GM19099 (cell line): Measurements from ENCODE around the gene HLF.

Experiments
- POLR2A ChIP-seq: IDR thresholded peaks from 3 replicates; pipeline ENCODE4 v1.6.1; 2011; ENCODE audit warnings: low read depth; ENCODE audit not compliant: insufficient read length; ENCODE audit errors: extremely low read depth

Gene HLF

DNA sequence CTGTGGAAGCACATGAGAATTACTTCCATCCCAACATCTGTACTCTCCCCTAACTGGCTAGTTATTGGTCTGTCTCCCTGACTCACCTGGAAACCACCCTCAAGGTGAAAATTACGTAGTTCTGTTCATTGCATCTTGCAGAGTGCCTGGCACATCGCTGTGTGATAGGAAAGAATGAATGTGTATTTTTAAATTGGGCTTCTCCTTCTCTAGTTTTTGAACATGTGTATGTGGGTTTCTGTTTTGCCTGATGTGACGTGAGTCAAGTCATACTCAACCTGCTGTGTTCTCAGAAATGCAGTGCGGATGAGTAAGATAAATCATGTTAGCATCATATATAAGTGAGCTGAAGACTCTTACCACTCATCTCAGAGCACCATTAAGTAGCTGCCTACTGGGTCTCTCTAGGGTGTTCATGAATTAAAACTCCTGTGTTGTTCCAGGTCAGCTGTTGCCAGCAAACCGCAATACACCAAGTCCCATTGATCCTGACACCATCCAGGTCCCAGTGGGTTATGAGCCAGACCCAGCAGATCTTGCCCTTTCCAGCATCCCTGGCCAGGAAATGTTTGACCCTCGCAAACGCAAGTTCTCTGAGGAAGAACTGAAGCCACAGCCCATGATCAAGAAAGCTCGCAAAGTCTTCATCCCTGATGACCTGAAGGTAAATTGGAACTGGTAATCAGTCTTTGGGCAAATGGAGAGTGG is 50.2 kb downstream of the HLF start:
- TF ChIP-seq POLR2A, result no peak

DNA sequence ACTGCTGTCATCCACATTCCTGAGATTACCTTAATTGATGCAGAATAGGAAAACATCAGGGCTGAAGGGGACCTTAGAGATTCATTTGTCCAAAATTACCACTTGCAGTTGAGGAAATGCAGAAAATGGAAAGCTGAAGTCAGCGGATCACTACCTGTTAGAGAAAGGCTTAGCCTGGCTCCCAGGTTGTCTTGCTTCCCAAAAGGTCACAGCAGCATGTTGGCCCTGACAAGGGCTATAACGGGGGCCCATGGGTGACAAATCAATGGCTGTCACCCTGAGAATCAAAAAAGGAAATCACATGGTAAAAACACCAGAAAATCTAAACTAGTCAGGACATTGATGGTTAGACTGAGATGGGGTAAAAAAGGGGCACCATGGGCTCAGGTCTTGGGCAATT is 51.7 kb downstream of the HLF start:
- TF ChIP-seq POLR2A, result no peak

DNA sequence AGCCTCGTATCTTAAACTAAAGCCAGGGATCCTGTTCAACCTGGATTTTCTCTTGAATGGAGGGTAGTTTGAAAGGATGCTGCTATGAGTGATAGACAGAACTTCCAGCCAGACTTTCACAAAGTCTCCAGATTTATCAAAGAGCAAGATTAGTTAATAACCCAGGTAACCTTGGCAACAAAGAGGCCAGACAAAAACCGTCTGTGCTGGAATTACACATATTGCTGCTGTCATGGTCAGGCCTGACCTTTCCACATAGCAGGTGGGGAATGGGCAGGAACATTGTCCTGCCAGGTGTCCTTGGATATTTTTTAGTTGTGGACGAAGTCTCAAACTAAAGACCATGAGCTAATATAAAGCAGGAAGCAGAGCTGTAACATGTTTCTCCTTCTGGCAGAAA is 52.5 kb downstream of the HLF start:
- TF ChIP-seq POLR2A, result no peak

DNA sequence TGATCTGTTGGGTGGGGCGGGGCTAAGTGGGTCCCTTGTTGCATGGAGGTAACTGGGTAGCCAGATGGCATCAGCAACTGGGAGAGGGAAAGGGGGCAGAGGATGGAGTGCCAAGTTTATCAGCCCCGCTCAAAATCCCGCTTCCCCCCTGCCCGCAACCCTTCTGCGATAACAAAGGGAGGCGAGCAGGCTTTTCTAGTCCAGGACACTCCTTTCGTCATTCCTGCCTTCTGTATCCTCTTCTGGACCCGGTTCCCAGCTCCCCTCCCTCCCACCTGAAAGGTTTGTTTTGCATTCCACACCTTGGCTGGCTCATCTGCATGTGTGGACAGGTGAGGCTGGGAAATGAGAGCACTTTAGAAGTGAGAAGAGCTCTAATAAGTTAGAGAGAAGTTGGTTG is 53.3 kb downstream of the HLF start:
- TF ChIP-seq POLR2A, result no peak

DNA sequence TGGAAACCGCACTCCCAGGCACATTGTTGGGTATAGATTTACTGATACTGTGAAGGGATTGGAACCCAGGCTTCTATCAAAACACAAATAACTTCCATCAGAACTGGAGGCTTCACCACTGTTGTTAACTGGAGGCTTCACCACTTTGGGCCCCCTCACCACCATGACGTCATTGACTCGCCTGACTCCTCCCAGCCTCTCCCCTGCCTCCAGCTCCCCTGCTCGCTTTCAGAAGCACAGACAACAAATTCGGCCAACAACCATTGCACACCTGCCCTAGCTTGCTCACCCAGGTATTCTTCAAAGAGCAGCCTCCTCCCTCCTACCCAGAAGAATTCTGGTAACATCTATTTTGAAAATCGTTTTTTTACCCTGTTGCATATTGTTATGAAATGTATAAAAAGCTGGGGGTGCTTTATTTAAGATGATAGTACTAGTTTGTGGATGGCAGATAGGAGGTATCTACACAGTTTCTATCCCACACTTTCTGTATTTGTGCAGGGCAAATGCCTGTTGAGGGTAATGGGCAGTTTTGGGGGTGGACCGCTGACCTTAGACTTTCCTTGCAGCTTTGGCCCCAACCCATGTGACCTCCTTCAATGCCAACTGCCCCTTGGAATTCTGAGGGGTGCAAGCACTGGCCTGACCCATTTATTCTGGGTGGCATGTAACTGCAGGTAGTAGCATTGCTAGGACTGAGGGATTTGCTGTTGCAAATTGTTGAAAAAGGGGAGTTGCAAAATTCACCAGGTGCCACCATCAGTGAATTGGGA is 54.1 kb downstream of the HLF start:
- TF ChIP-seq POLR2A, result no peak

DNA sequence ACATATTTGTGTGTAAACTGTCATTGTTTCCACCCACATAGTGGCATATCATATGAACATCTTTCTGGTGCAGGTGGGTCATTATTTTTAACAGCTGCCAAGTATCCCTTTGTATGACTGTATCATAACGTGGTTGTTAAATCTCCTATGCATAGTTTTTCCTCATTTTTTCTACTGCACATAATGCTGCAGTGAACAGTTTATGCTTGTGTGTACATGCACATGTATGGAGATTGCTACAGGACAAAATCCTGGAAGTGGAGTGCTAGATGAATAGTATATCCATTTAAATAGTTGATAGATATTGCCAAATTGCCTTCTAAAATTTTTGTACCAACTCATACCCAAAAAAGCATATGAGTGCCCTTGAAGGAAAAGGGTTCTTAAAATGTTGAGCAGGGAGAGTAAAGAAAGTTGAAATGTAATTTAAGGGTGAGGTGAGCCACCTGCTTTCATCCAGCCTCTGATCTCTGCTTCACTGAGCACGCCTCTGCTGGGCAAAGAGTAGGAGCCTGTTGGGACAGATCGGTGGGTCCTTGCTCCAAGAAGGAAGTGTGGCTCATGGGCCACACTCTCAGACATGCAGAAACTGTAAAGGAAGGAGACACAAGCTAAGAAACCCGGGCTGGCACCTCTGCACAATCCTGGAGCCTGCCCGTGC is 55.3 kb downstream of the HLF start:
- no peak for TF ChIP-seq POLR2A

DNA sequence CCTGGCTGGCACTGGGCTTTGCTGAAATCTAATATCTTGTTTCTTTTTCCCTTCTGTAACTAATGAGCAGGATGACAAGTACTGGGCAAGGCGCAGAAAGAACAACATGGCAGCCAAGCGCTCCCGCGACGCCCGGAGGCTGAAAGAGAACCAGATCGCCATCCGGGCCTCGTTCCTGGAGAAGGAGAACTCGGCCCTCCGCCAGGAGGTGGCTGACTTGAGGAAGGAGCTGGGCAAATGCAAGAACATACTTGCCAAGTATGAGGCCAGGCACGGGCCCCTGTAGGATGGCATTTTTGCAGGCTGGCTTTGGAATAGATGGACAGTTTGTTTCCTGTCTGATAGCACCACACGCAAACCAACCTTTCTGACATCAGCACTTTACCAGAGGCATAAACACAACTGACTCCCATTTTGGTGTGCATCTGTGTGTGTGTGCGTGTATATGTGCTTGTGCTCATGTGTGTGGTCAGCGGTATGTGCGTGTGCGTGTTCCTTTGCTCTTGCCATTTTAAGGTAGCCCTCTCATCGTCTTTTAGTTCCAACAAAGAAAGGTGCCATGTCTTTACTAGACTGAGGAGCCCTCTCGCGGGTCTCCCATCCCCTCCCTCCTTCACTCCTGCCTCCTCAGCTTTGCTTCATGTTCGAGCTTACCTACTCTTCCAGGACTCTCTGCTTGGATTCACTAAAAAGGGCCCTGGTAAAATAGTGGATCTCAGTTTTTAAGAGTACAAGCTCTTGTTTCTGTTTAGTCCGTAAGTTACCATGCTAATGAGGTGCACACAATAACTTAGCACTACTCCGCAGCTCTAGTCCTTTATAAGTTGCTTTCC is 56.0 kb downstream of the HLF start:
- no peak for TF ChIP-seq POLR2A

DNA sequence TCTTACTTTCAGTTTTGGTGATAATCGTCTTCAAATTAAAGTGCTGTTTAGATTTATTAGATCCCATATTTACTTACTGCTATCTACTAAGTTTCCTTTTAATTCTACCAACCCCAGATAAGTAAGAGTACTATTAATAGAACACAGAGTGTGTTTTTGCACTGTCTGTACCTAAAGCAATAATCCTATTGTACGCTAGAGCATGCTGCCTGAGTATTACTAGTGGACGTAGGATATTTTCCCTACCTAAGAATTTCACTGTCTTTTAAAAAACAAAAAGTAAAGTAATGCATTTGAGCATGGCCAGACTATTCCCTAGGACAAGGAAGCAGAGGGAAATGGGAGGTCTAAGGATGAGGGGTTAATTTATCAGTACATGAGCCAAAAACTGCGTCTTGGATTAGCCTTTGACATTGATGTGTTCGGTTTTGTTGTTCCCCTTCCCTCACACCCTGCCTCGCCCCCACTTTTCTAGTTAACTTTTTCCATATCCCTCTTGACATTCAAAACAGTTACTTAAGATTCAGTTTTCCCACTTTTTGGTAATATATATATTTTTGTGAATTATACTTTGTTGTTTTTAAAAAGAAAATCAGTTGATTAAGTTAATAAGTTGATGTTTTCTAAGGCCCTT is 56.8 kb downstream of the HLF start:
- TF ChIP-seq POLR2A, result no peak

DNA sequence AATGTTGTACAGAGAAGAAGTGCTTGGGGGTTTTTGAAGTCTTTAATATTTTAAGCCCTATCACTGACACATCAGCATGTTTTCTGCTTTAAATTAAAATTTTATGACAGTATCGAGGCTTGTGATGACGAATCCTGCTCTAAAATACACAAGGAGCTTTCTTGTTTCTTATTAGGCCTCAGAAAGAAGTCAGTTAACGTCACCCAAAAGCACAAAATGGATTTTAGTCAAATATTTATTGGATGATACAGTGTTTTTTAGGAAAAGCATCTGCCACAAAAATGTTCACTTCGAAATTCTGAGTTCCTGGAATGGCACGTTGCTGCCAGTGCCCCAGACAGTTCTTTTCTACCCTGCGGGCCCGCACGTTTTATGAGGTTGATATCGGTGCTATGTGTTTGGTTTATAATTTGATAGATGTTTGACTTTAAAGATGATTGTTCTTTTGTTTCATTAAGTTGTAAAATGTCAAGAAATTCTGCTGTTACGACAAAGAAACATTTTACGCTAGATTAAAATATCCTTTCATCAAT is 57.8 kb downstream of the HLF start:
- no peak for TF ChIP-seq POLR2A

DNA sequence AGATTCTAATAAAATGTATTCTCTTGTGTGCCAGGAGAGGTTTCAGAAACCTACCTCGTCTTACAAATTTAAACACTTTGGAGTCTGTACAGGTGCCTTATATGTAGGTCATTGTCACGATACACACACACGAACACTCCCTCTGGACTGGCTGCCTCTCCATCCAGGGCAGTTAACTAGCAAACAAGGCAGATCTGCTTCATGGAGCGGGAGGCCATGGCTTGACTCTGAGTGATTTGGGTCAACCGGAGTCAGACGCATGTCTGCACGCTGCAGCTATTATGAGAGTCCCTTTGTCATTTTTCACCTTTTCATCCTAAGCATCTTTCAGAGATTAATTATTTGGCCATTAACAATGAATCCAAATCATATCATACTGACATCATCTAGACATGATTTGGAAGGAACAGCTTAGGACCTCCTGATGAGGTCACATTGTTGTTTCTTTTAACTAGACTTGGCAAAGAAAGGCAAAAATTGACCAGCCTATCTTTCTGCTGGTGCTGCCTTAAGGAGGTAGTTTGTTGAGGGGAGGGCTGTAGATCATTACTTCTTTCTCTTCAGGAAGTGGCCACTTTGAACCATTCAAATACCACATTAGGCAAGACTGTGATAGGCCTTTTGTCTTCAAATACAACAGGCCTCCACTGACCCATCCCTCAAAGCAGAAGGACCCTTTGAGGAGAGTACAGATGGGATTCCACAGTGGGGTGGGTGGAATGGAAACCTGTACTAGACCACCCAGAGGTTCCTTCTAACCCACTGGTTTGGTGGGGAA is 58.9 kb downstream of the HLF start:
- no peak for TF ChIP-seq POLR2A

DNA sequence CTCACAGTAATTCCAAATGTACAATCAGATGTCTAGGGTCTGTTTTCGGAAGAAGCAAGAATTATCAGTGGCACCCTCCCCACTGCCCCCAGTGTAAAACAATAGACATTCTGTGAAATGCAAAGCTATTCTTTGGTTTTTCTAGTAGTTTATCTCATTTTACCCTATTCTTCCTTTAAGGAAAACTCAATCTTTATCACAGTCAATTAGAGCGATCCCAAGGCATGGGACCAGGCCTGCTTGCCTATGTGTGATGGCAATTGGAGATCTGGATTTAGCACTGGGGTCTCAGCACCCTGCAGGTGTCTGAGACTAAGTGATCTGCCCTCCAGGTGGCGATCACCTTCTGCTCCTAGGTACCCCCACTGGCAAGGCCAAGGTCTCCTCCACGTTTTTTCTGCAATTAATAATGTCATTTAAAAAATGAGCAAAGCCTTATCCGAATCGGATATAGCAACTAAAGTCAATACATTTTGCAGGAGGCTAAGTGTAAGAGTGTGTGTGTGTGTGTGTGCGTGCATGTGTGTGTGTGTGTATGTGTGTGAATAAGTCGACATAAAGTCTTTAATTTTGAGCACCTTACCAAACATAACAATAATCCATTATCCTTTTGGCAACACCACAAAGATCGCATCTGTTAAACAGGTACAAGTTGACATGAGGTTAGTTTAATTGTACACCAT is 59.7 kb downstream of the HLF start:
- no peak for TF ChIP-seq POLR2A

DNA sequence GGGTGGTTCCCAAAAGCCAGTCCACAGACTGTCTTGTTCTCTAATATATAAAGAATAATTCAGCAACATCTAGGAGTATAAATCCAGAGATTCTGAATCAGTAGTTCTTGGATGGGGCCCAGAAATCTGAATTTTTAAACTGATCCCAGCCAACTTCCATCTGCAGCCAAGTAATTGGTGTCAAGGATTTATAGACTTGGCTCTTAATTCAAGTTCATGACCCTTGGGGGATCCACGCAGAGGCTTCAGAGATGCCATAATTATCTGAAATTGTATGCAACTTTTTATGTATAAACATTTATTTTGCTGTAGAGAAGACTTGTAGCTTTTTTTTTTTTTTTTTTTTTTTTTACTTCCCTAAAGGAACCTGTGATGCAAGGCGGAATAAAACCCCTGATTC is 60.6 kb downstream of the HLF start:
- no peak for TF ChIP-seq POLR2A

DNA sequence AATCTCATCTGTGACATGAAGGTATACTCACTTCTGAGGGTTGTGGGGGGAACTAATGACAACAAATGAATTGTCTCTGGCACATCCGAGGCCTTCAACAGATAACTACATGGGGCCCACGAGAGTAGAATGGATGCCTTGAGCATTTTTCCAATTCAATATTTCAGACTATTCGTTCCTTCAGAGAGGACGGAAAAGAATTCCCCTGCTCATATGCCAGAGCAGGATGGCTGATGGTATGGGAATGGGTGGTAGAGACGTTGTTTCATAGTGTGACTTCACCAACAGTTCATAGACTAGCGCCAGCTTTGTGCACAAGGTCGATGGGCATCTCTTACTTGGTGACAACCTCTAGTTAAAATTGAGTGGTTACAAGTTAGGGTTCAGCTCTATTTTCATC is 61.3 kb downstream of the HLF start:
- no peak for TF ChIP-seq POLR2A
